Mesothelial cell of epicardium (in vitro differentiated cells): ENCODE results near the gene CADPS2. TPM values are rescaled to one million over a fixed set of nuclear protein-coding genes. Genes with fewer than 3 reads are reported as not detected.

Source experiments
- DNase-seq, 2 experiments: peaks; one replicate each; pipeline ENCODE4 v3.0.0; 2021; ENCODE audit warnings: low spot score in 2 of 2; ENCODE audit not compliant: unreplicated experiment in 2 of 2
- H3K27ac Mint-ChIP-seq: 2 replicates; pipeline ENCODE4 v1.8.0; 2021; ENCODE audit warnings: mixed read lengths
- H3K27me3 Mint-ChIP-seq: 2 replicates; pipeline ENCODE4 v1.8.0; 2021; ENCODE audit warnings: low read depth, mixed read lengths
- H3K36me3 Mint-ChIP-seq: 2 replicates; pipeline ENCODE4 v1.8.0; 2021; ENCODE audit warnings: mixed read lengths
- H3K4me1 Mint-ChIP-seq: 2 replicates; pipeline ENCODE4 v1.8.0; 2021; ENCODE audit warnings: mixed read lengths
- H3K4me3 Mint-ChIP-seq: 2 replicates; pipeline ENCODE4 v1.8.0; 2021; ENCODE audit warnings: mild to moderate bottlenecking, moderate library complexity, mixed read lengths
- H3K9me3 Mint-ChIP-seq: 2 replicates; pipeline ENCODE4 v1.8.0; 2021; ENCODE audit warnings: mixed read lengths
- CTCF ChIP-seq: fragments of 200-600 bp; sonication (generic); IDR thresholded peaks from one replicate; pipeline ENCODE4 v1.5.0; 2021; ENCODE audit warnings: antibody characterized with exemption; ENCODE audit not compliant: unreplicated experiment
- total RNA-seq: library from RNA; stranded (reverse); gene quantifications from 3 replicates; pipeline ENCODE4 v1.2.1, GENCODE V29; 2021

Gene CADPS2
- total RNA-seq, 1 donor from 2014 or later: 2.7 TPM

GRCh38 chr7:122518488-122518887 is 367.8 kb downstream of the CADPS2 start:
- Mint-ChIP-seq H3K4me3 (no peak overlapping the region), H3K4me1 (no peaks in the 10 kb centered on the region), H3K27me3 (no peaks in the 10 kb centered on the region), H3K27ac (no peak overlapping the region), H3K9me3 (no peaks in the 10 kb centered on the region), H3K36me3 (no peaks in the 10 kb centered on the region)
- no peak for DNase-seq
- no peak for TF ChIP-seq CTCF

GRCh38 chr7:122517576-122517975 is 368.7 kb downstream of the CADPS2 start:
- Mint-ChIP-seq H3K27me3 (peaks cover 3% of the 10 kb centered on the region), H3K27ac (no peak overlapping the region), H3K4me3 (no peak overlapping the region)

GRCh38 chr7:122515404-122515803 is 370.9 kb downstream of the CADPS2 start:
- Mint-ChIP-seq H3K9me3 (no peaks in the 10 kb centered on the region), H3K36me3 (no peaks in the 10 kb centered on the region), H3K4me1 (no peaks in the 10 kb centered on the region), H3K27me3 (peaks cover 3% of the 10 kb centered on the region), H3K4me3 (no peak overlapping the region), H3K27ac (no peak overlapping the region)
- no peak for DNase-seq
- TF ChIP-seq CTCF: no peak

More at GRCh38 chr7:122517576-122517975, 368.7 kb downstream of the CADPS2 start:
- no peak for TF ChIP-seq CTCF
- Mint-ChIP-seq H3K36me3 (no peaks in the 10 kb centered on the region), H3K9me3 (no peaks in the 10 kb centered on the region), H3K4me1 (no peaks in the 10 kb centered on the region)
- DNase-seq: no peak

GRCh38 chr7:122511268-122511667 is 375.0 kb downstream of the CADPS2 start:
- TF ChIP-seq CTCF: no peak
- Mint-ChIP-seq H3K4me3 (no peak overlapping the region), H3K27ac (no peak overlapping the region), H3K4me1 (no peaks in the 10 kb centered on the region), H3K9me3 (no peaks in the 10 kb centered on the region), H3K36me3 (no peaks in the 10 kb centered on the region), H3K27me3 (peaks cover 3% of the 10 kb centered on the region)
- no peak for DNase-seq

GRCh38 chr7:122507591-122507990 is 378.7 kb downstream of the CADPS2 start:
- no peak for TF ChIP-seq CTCF
- no peaks in the 10 kb centered on the region for H3K4me1 Mint-ChIP-seq
- no peak overlapping the region for H3K27ac Mint-ChIP-seq
- DNase-seq: no peak
- no peaks in the 10 kb centered on the region for H3K36me3 Mint-ChIP-seq
- H3K27me3 Mint-ChIP-seq: no peaks in the 10 kb centered on the region
- H3K4me3 Mint-ChIP-seq: no peak overlapping the region
- no peaks in the 10 kb centered on the region for H3K9me3 Mint-ChIP-seq

GRCh38 chr7:122492007-122492406 is 394.3 kb downstream of the CADPS2 start:
- no peak for TF ChIP-seq CTCF
- no peaks in the 10 kb centered on the region for H3K9me3 Mint-ChIP-seq
- no peaks in the 10 kb centered on the region for H3K27me3 Mint-ChIP-seq
- no peaks in the 10 kb centered on the region for H3K4me1 Mint-ChIP-seq
- H3K4me3 Mint-ChIP-seq: no peak overlapping the region
- H3K36me3 Mint-ChIP-seq: no peaks in the 10 kb centered on the region
- DNase-seq: no peak
- no peak overlapping the region for H3K27ac Mint-ChIP-seq
